NCI-H1694 treated with DMSO at 0.1 percent for 48 hours (cell line): ENCODE data around the gene TLR3.
"Not testable (repeated sequence)": the region's sequence is repeated elsewhere in the genome, so short reads cannot be mapped to it uniquely, and the experiment has no call there.

Source experiments
- DNase-seq: peaks from one replicate; lab custom pipeline; 2025; lab: John Stamatoyannopoulos, UW

Gene TLR3

GRCh38 chr4:186047501-186047900, 21.5 kb upstream of the TLR3 start:
- DNase-seq: not testable (repeated sequence)

- DNase-seq: not testable (repeated sequence)
Observed at GRCh38 chr4:186050135-186050534, 18.8 kb upstream of the TLR3 start.

- DNase-seq: no peak
Observed at GRCh38 chr4:186051096-186051495, 17.9 kb upstream of the TLR3 start.

- DNase-seq: no peak
Observed at GRCh38 chr4:186058253-186058979, 10.5 kb upstream of the TLR3 start.

GRCh38 chr4:186058980-186059316, 10.0 kb upstream of the TLR3 start:
- no peak for DNase-seq

GRCh38 chr4:186061921-186062320, 7.0 kb upstream of the TLR3 start:
- no peak for DNase-seq

- no peak for DNase-seq
Observed at GRCh38 chr4:186067757-186068385, 1.1 kb upstream of the TLR3 start.

- DNase-seq: no peak
Observed at GRCh38 chr4:186069729-186070128, 773 bp downstream of the TLR3 start.

- no peak for DNase-seq
Observed at GRCh38 chr4:186072516-186072915, 3.6 kb downstream of the TLR3 start.

- no peak for DNase-seq
Observed at GRCh38 chr4:186074189-186074588, 5.2 kb downstream of the TLR3 start.

GRCh38 chr4:186078981-186079638, 10.2 kb downstream of the TLR3 start:
- no peak for DNase-seq

GRCh38 chr4:186079694-186080093, 10.7 kb downstream of the TLR3 start:
- no peak for DNase-seq

GRCh38 chr4:186081202-186081807, 12.3 kb downstream of the TLR3 start:
- DNase-seq: no peak

GRCh38 chr4:186082221-186082620, 13.3 kb downstream of the TLR3 start:
- DNase-seq: no peak

- no peak for DNase-seq
Observed at GRCh38 chr4:186088523-186088922, 19.6 kb downstream of the TLR3 start.

GRCh38 chr4:186092296-186092695, 23.3 kb downstream of the TLR3 start:
- no peak for DNase-seq

- no peak for DNase-seq
Observed at GRCh38 chr4:186095406-186095805, 26.4 kb downstream of the TLR3 start.

- DNase-seq: no peak
Observed at GRCh38 chr4:186096681-186097165, 27.8 kb downstream of the TLR3 start.

GRCh38 chr4:186097386-186097785, 28.4 kb downstream of the TLR3 start:
- DNase-seq: no peak

GRCh38 chr4:186102931-186103330, 34.0 kb downstream of the TLR3 start:
- no peak for DNase-seq

GRCh38 chr4:186104114-186104889, 35.3 kb downstream of the TLR3 start, which contains the start of gene FAM149A:
Gene FAM149A, plus strand, starts transcription at chr4:186104704.
- DNase-seq: no peak
